GM12878 (cell line): ENCODE results near the gene GSAP. TPM values are rescaled to one million over a fixed set of nuclear protein-coding genes. Genes with fewer than 3 reads are reported as not detected.

ENCODE experiments used
- ATF7 ChIP-seq: fragments of 450-650 bp; IDR thresholded peaks from 2 replicates; pipeline ENCODE4 v1.6.1; 2016; ENCODE audit warnings: low read depth, mild to moderate bottlenecking
- BCL11A ChIP-seq: IDR thresholded peaks from 2 replicates; pipeline ENCODE4 v1.6.1; 2011; ENCODE audit warnings: low read depth, low read length
- BMI1 ChIP-seq: fragments of 450-650 bp; IDR thresholded peaks from 2 replicates; pipeline ENCODE4 v1.6.1; 2016; ENCODE audit warnings: mild to moderate bottlenecking, moderate library complexity, borderline replicate concordance
- CREB1 ChIP-seq: IDR thresholded peaks from 2 replicates; pipeline ENCODE4 v1.6.1; 2012; ENCODE audit warnings: low read depth, mild to moderate bottlenecking, inconsistent platforms
- CREM ChIP-seq: IDR thresholded peaks from 2 replicates; pipeline ENCODE4 v1.6.1; 2014; ENCODE audit warnings: antibody characterized with exemption, low read depth
- DPF2 ChIP-seq: fragments of 450-650 bp; IDR thresholded peaks from 2 replicates; pipeline ENCODE4 v1.6.1; 2017; ENCODE audit warnings: mild to moderate bottlenecking
- EGR1 ChIP-seq, 2 experiments: IDR thresholded peaks; 1 replicate in 1 of 2; 2 replicates in 1 of 2; pipeline ENCODE4 v1.6.1; 2011 to 2012; ENCODE audit warnings: low read depth in 2 of 2, low read length in 2 of 2, borderline replicate concordance in 1 of 2, mild to moderate bottlenecking in 1 of 2, moderate library complexity in 1 of 2
- ETV6 ChIP-seq, 2 experiments: fragments of 450-650 bp in 1 of 2; IDR thresholded peaks in 1 of 2; conservative IDR thresholded peaks in 1 of 2; 2 replicates each; pipeline ENCODE4 v1.6.1; 2014; ENCODE audit warnings: antibody characterized with exemption in 1 of 2, borderline replicate concordance in 1 of 2, low read depth in 1 of 2, mild to moderate bottlenecking in 1 of 2, moderate library complexity in 1 of 2
- IKZF1 ChIP-seq: fragments of 450-650 bp; conservative IDR thresholded peaks from 2 replicates; pipeline ENCODE4 v1.6.1; 2017; ENCODE audit warnings: antibody characterized with exemption, mild to moderate bottlenecking
- IRF4 ChIP-seq: IDR thresholded peaks from 2 replicates; pipeline ENCODE4 v1.6.1; 2011; ENCODE audit warnings: low read depth, low read length
- MTA2 ChIP-seq: fragments of 450-650 bp; IDR thresholded peaks from 2 replicates; pipeline ENCODE4 v1.6.1; 2016; ENCODE audit warnings: low read depth, mild to moderate bottlenecking, moderate library complexity
- NBN ChIP-seq: fragments of 450-650 bp; IDR thresholded peaks from 2 replicates; pipeline ENCODE4 v1.6.1; 2016
- NRF1 ChIP-seq: conservative IDR thresholded peaks from 2 replicates; pipeline ENCODE4 v1.6.1; 2011; ENCODE audit warnings: mild to moderate bottlenecking, low read depth, low read length, improper control_type of control experiment
- PAX5 ChIP-seq: IDR thresholded peaks from 2 replicates; pipeline ENCODE4 v1.6.1; 2011; ENCODE audit warnings: low read depth, low read length, borderline replicate concordance
- POU2F2 ChIP-seq: IDR thresholded peaks from 3 replicates; pipeline ENCODE4 v1.6.1; 2011; ENCODE audit warnings: low read depth, mild to moderate bottlenecking, low read length, borderline replicate concordance
- RCOR1 ChIP-seq: conservative IDR thresholded peaks from 2 replicates; pipeline ENCODE4 v1.6.1; 2012; ENCODE audit warnings: low read depth, low read length, improper control_type of control experiment
- RUNX3 ChIP-seq: IDR thresholded peaks from 2 replicates; pipeline ENCODE4 v1.6.1; 2012; ENCODE audit warnings: low read length, inconsistent platforms
- SUPT20H ChIP-seq: IDR thresholded peaks from 2 replicates; pipeline ENCODE4 v1.6.1; 2011; ENCODE audit warnings: low read depth, mild to moderate bottlenecking, low read length, moderate library complexity, borderline replicate concordance; ENCODE audit not compliant: control insufficient read depth
- TBL1XR1 ChIP-seq: IDR thresholded peaks from 2 replicates; pipeline ENCODE4 v1.6.1; 2012; ENCODE audit warnings: low read depth, low read length, improper control_type of control experiment
- ZNF217 ChIP-seq: fragments of 450-650 bp; IDR thresholded peaks from 2 replicates; pipeline ENCODE4 v1.6.1; 2017; ENCODE audit warnings: antibody characterized with exemption, mild to moderate bottlenecking
- ZNF24 ChIP-seq: fragments of 450-650 bp; IDR thresholded peaks from 2 replicates; pipeline ENCODE4 v1.6.1; 2017; ENCODE audit warnings: antibody characterized with exemption, mild to moderate bottlenecking
- ZNF384 ChIP-seq: IDR thresholded peaks from 2 replicates; pipeline ENCODE4 v1.6.1; 2012; ENCODE audit warnings: low read depth, mild to moderate bottlenecking, low read length, improper control_type of control experiment, borderline replicate concordance
- ZSCAN29 ChIP-seq: fragments of 450-650 bp; IDR thresholded peaks from 2 replicates; pipeline ENCODE4 v1.6.1; 2017; ENCODE audit warnings: mild to moderate bottlenecking, moderate library complexity
- polyA plus RNA-seq, 11 experiments: library from polyadenylated mRNA; depleted of rRNA in 4 of 11; unstranded in 6 of 11; stranded (reverse) in 5 of 11; fragments of >200 nt; fragmentation: Nextera tagmentation in 4 of 11; fragmentation: Illumina TruSeq in 1 of 11; extraction: Ambion mirVana in 4 of 11; extraction: Trizol in 1 of 11; gene quantifications; 1 replicate in 1 of 11; 2 replicates in 10 of 11; pipeline versions ENCODE4 v1.2.1 to v1.2.3, GENCODE V29; 2011 to 2016; ENCODE audit warnings: inconsistent platforms in 2 of 11, missing spikeins in 2 of 11, low read depth in 1 of 11
- total RNA-seq, 4 experiments: library from RNA; depleted of rRNA in 3 of 4; stranded (reverse); fragments of >200 nt in 3 of 4; fragmentation: Illumina TruSeq in 1 of 4; extraction: Trizol in 1 of 4; gene quantifications; 2 replicates each; pipeline versions ENCODE4 v1.2.1 to v1.2.3, GENCODE V29; 2013 to 2021
- TF ChIP-seq, protein P1 (sequence below): fragments of 450-650 bp; IDR thresholded peaks from 2 replicates; pipeline ENCODE4 v1.6.1; 2016; ENCODE audit warnings: mild to moderate bottlenecking, moderate library complexity, borderline replicate concordance
- TF ChIP-seq, protein P2 (sequence below): fragments of 450-650 bp; IDR thresholded peaks from 2 replicates; pipeline ENCODE4 v1.6.1; 2017; ENCODE audit warnings: borderline replicate concordance

GSAP gene
- total and polyA plus RNA-seq, 10 of the 15 experiments (the other 5 are each of a cell fraction or from before 2014, with no cell fraction given), result 6.6 to 38.1 (median 21.8) TPM

DNA sequence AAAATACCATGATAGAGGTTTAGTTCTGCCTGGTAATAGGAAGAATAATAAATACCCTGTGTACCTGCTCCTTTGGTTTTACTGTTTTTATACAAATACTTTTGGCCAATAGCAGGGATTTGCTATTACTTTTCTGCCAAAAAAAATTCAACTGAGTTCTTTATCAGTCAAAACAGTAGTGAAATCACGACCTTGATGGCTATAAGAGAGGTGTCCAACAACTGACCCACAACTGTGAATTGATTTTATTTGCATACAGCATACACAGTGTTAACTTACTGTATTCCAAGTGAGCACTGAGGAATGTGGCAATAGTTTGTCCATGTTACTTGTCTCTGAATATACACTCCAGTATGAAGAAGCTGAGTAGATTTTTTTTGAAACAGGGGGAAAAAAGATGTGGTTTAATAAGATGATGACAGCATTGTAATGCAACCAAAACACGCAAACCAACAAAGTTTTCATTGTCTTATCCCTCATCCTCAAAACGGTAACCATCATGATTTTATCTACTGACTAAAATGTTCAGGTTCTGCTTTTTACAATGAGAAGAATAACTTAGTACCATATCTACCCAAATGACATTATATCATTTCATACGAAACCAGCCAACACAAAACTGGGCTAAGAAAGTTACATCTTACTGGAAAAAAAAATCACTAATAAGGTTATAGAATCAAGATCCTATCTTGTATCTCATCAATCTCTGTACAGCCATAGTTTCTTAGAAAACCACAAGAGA is 63.3 kb downstream of the GSAP start (continued):
- TF ChIP-seq, protein P1, sequence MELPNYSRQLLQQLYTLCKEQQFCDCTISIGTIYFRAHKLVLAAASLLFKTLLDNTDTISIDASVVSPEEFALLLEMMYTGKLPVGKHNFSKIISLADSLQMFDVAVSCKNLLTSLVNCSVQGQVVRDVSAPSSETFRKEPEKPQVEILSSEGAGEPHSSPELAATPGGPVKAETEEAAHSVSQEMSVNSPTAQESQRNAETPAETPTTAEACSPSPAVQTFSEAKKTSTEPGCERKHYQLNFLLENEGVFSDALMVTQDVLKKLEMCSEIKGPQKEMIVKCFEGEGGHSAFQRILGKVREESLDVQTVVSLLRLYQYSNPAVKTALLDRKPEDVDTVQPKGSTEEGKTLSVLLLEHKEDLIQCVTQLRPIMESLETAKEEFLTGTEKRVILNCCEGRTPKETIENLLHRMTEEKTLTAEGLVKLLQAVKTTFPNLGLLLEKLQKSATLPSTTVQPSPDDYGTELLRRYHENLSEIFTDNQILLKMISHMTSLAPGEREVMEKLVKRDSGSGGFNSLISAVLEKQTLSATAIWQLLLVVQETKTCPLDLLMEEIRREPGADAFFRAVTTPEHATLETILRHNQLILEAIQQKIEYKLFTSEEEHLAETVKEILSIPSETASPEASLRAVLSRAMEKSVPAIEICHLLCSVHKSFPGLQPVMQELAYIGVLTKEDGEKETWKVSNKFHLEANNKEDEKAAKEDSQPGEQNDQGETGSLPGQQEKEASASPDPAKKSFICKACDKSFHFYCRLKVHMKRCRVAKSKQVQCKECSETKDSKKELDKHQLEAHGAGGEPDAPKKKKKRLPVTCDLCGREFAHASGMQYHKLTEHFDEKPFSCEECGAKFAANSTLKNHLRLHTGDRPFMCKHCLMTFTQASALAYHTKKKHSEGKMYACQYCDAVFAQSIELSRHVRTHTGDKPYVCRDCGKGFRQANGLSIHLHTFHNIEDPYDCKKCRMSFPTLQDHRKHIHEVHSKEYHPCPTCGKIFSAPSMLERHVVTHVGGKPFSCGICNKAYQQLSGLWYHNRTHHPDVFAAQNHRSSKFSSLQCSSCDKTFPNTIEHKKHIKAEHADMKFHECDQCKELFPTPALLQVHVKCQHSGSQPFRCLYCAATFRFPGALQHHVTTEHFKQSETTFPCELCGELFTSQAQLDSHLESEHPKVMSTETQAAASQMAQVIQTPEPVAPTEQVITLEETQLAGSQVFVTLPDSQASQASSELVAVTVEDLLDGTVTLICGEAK, result no peak; the same call in 1 of the 2 replicates
- TF ChIP-seq IKZF1, result peak; percentile 68
- TF ChIP-seq ZNF217, result 0 out of 2 replicates have a peak, but pooled peaks have one; percentile 43
- TF ChIP-seq PAX5, result 0 out of 2 replicates have a peak, but pooled peaks have one; percentile 28
- 0 out of 2 replicates have a peak, but pooled peaks have one; percentile 19 for TF ChIP-seq CREM
- TF ChIP-seq BMI1, result no peak
- peak; percentile 28; the same call in 1 of the 2 replicates for TF ChIP-seq ATF7
- peak; percentile 18; the same call in 1 of the 2 replicates for TF ChIP-seq ZNF384
- peak; percentile 63; the same call in 1 of the 2 replicates for TF ChIP-seq IRF4
- no peak for TF ChIP-seq RCOR1
- no peak for TF ChIP-seq TBL1XR1
- peak in 1 of 2 experiments; percentile 35; a peak in 1 of 4 replicates for TF ChIP-seq ETV6 (conservative IDR thresholded peaks at IDR 0.05 in 1 of 2, IDR thresholded peaks at IDR 0.05 in 1 of 2; ENCODE audit: borderline replicate concordance in 1 of 2, low read depth in 1 of 2)
- TF ChIP-seq SUPT20H, result no peak
- TF ChIP-seq NBN, result no peak
- TF ChIP-seq ZNF24, result peak; percentile 62; the same call in 1 of the 2 replicates
- no peak for TF ChIP-seq NRF1
- TF ChIP-seq RUNX3, result peak; percentile 50
- TF ChIP-seq DPF2, result peak; percentile 77
- TF ChIP-seq MTA2, result peak; percentile 39; the same call in 1 of the 2 replicates
- 0 out of 2 replicates have a peak, but pooled peaks have one; percentile 39 for TF ChIP-seq ZSCAN29
- TF ChIP-seq, protein P2, sequence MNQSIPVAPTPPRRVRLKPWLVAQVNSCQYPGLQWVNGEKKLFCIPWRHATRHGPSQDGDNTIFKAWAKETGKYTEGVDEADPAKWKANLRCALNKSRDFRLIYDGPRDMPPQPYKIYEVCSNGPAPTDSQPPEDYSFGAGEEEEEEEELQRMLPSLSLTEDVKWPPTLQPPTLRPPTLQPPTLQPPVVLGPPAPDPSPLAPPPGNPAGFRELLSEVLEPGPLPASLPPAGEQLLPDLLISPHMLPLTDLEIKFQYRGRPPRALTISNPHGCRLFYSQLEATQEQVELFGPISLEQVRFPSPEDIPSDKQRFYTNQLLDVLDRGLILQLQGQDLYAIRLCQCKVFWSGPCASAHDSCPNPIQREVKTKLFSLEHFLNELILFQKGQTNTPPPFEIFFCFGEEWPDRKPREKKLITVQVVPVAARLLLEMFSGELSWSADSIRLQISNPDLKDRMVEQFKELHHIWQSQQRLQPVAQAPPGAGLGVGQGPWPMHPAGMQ, result no peak
- no peak for TF ChIP-seq EGR1 (IDR thresholded peaks at IDR 0.05; ENCODE audit: borderline replicate concordance in 1 of 2, low read depth in 2 of 2, low read length in 2 of 2)
- TF ChIP-seq POU2F2, result peak; percentile 87; the same call in 2 of the 3 replicates
- no peak for TF ChIP-seq CREB1
- peak; percentile 14; the same call in 1 of the 2 replicates for TF ChIP-seq BCL11A
